HG03460 (cell line): ENCODE measurements around the gene AMIGO3.

ENCODE experiments used
- ATAC-seq: cut with Tn5 transposase; IDR thresholded peaks from one replicate; pipeline ENCODE4 v1.9.1; 2021; ENCODE audit not compliant: unreplicated experiment

AMIGO3 gene

GRCh38 chr3:49671291-49672288 lies 47.9 kb downstream of the AMIGO3 start:
- no peak for ATAC-seq

DNA sequence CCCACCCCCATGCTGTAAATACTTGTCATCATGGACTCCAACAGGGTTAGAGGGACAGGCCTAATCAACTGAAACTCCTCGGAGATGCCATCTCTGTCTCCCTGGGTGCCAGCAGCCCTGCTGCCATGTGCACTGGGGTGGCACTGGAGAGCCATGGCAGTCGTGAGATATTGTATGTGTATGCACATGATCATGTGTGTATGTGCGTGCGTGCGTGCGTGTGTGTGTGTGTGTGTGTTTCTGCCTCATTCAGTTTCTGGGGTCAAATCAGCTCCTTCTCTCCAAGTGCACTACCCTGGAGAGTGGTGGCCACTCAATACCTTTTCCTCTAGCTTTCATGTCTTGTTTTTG lies 48.6 kb downstream of the AMIGO3 start:
- ATAC-seq: no peak

DNA sequence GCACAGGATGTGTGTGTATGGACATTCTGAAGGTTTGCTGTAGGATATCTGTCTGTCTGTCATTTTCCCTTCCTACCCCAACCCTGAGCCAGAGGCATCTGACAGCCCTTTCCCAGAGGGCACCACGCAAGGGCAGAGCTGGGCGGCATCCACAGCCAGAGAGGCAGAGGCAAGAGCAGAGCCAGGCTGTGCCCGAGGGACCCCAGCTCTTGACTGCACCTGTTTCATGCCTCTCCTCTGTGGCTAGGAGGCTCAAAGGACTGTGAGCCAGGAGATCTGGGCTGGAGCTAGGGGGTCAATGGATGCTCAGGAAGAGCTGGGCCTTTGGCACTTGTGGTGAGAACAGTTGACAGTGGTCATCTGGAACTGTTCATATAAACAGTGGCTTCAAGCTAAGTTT lies 50.1 kb downstream of the AMIGO3 start:
- ATAC-seq: no peak

DNA sequence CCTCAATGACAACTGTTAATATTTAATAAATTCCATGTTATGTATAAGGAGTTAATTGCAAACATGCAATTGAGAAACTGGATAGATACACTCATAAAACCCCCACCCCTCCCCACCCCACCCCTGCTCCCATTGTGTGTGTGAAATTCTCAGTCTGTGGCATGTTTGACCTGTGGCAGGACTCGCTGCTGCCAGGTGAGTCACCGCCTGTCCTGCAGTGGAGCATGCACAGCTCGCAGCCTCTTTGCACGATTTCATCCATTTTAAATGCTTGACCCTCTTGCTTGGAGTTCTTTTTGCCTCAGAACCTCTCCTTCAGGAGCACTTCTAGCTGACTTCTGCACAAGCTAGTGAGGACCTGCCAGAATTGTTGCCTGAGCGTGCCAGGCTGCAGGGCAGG lies 50.6 kb downstream of the AMIGO3 start:
- ATAC-seq: no peak

GRCh38 chr3:49668414-49668797 lies 51.1 kb downstream of the AMIGO3 start:
- ATAC-seq: no peak

DNA sequence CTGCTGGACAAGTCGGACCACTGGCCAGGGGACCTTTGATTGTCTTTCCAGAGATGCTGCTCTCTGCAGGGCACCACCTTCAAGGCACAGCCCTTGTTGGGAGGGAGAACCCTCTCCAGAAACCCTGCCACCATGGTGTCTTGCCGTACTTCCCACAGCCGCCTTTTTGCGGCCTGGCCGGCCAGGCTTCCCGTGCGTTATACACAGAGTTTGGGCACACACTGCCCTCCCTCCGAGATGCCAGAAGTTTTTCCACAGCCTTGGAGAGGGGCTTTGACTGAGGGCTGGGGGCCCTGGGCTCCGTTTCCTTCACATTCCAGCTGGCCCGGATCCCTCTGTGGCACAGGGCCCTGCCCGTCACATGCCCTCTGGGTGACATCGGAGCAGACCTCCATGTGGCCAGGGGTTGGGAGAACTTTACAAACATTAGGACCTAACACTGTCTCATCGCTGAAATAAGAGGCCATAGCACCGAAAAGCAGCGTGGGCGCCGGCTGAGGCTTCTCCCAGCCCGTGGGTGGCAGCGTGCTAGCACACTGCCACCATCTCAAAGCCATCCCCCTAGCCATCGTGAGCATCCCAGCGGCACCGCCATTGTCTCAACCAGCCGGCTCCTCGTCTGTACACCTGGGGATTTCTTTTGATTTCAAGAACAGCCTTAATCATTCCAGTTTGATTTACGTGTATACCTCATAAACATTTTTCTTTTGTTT lies 51.6 kb downstream of the AMIGO3 start:
- no peak for ATAC-seq
